GM13976 (cell line): ENCODE data around the gene ERBIN.

Experiments used
- DNase-seq: peaks from one replicate; pipeline ENCODE4 v3.0.0; 2012; ENCODE audit warnings: low spot score
- CTCF ChIP-seq: IDR thresholded peaks from 2 replicates; pipeline ENCODE4 v1.5.1; 2012; ENCODE audit warnings: borderline replicate concordance, mild to moderate bottlenecking; ENCODE audit not compliant: insufficient read depth; ENCODE audit errors: extremely low read depth, missing control alignments, control extremely low read depth
- in situ Hi-C: fragments of 300-500 bp; cut with MboI; formaldehyde crosslinking; loops from one replicate; pipeline ENCODE4 v1.12.0; 2022; ENCODE audit warnings: low sequenced_read_pairs, mixed read lengths, inconsistent platforms; ENCODE audit not compliant: unreplicated experiment

Gene ERBIN

GRCh38 chr5:65925601-65926275 is 637 bp upstream of the ERBIN start:
- in situ Hi-C loops, result no loop called here
- peak; percentile 90 for DNase-seq
- peak; percentile 51 for TF ChIP-seq CTCF

GRCh38 chr5:65926893-65927292 is 518 bp downstream of the ERBIN start:
- in situ Hi-C loops, result no loop called here
- TF ChIP-seq CTCF, result no peak
- no peak for DNase-seq

- TF ChIP-seq CTCF, result no peak
- in situ Hi-C loops, result no loop called here
- peak; percentile 65 for DNase-seq
Observed at GRCh38 chr5:65927503-65928321, 1.3 kb downstream of the ERBIN start.

- no peak for TF ChIP-seq CTCF
- in situ Hi-C loops, result no loop called here
- DNase-seq, result no peak
Observed at GRCh38 chr5:65928322-65928752, 2.0 kb downstream of the ERBIN start.

- in situ Hi-C loops, result no loop called here
- DNase-seq, result no peak
- TF ChIP-seq CTCF, result no peak
Observed at GRCh38 chr5:65928860-65929259, 2.5 kb downstream of the ERBIN start.

- in situ Hi-C loops, result no loop called here
- no peak for TF ChIP-seq CTCF
- DNase-seq, result no peak
Observed at GRCh38 chr5:65932676-65933075, 6.3 kb downstream of the ERBIN start.
